ENCODE results near the gene RASAL2.

DNA sequence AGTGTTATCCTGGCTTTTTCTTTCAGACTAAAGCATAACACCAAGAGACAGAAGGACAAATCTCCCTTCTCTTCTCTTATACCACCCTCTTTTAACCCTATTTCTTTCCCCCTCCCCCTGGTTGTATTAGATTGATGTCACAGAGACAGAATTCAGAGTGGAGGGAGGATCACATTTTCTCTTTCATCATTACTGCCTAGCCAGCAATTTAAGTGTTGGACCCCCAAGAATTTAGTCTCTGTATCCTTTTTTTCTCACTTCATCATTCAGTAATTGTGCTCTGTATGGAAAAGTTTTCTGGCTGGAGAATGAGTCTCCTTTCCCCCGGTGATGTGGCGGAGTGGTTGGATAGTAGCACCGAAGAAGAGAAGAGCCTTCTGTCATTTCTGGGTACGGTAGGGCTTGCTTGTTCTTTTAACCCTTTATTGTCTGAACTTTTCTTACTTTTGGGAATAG lies 278.1 kb downstream of the RASAL2 start:
- no peak for TF ChIP-seq EZH2 (IDR thresholded peaks at IDR 0.05)
- TF ChIP-seq POLR2AphosphoS5 (IDR thresholded peaks at IDR 0.05; ENCODE audit: borderline replicate concordance, low read depth, low read length): no peak
